Ishikawa (cell line): ENCODE measurements around the gene LRBA.

Experiments used
- CEBPB ChIP-seq: IDR thresholded peaks from 2 replicates; pipeline ENCODE4 v1.6.1; 2012
- CREB1 ChIP-seq: IDR thresholded peaks from 2 replicates; pipeline ENCODE4 v1.6.1; 2012; ENCODE audit warnings: low read depth
- EGR1 ChIP-seq: IDR thresholded peaks from 2 replicates; pipeline ENCODE4 v1.6.1; 2012
- EP300 ChIP-seq: IDR thresholded peaks from 2 replicates; pipeline ENCODE4 v1.6.1; 2012; ENCODE audit warnings: borderline replicate concordance
- FOXM1 ChIP-seq: IDR thresholded peaks from 2 replicates; pipeline ENCODE4 v1.6.1; 2012; ENCODE audit warnings: low read depth, borderline replicate concordance
- NFIC ChIP-seq: IDR thresholded peaks from 2 replicates; pipeline ENCODE4 v1.6.1; 2012
- RAD21 ChIP-seq: IDR thresholded peaks from 2 replicates; pipeline ENCODE4 v1.6.1; 2012; ENCODE audit warnings: low read depth
- TAF1 ChIP-seq: IDR thresholded peaks from 2 replicates; pipeline ENCODE4 v1.6.1; 2012; ENCODE audit warnings: low read depth, mild to moderate bottlenecking
- TCF12 ChIP-seq: IDR thresholded peaks from 2 replicates; pipeline ENCODE4 v1.6.1; 2012; ENCODE audit warnings: low read depth
- YY1 ChIP-seq: IDR thresholded peaks from 2 replicates; pipeline ENCODE4 v1.6.1; 2012; ENCODE audit warnings: low read depth
- ZBTB7A ChIP-seq: IDR thresholded peaks from 2 replicates; pipeline ENCODE4 v1.6.1; 2012; ENCODE audit warnings: low read depth
- TF ChIP-seq, protein P1 (sequence below): IDR thresholded peaks from 2 replicates; pipeline ENCODE4 v1.6.1; 2012; ENCODE audit warnings: low read depth, mild to moderate bottlenecking
- TF ChIP-seq, protein P2 (sequence below): IDR thresholded peaks from 2 replicates; pipeline ENCODE4 v1.6.1; 2012

LRBA gene

DNA sequence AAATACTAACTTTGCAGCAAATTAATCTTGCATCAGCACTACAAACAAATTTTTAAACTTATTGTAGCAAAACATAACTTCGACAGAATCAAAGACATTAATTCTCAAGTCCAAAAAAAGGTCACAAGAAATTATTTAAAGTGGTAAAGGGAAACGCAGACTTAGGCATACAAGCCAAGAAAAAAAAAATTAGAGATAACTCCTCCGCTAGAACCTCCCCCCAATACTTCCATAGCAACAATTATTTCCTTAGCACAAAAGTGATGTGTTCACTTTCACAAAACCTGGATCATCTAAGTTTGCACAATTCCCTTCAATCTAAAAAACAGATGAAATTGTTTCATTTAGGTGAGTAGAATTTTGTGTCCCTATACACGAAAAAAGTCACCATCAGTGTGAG is 1.1 kb downstream of the LRBA start:
- no peak for TF ChIP-seq TAF1
- TF ChIP-seq CEBPB = no peak
- no peak for TF ChIP-seq YY1
- TF ChIP-seq, protein P1, sequence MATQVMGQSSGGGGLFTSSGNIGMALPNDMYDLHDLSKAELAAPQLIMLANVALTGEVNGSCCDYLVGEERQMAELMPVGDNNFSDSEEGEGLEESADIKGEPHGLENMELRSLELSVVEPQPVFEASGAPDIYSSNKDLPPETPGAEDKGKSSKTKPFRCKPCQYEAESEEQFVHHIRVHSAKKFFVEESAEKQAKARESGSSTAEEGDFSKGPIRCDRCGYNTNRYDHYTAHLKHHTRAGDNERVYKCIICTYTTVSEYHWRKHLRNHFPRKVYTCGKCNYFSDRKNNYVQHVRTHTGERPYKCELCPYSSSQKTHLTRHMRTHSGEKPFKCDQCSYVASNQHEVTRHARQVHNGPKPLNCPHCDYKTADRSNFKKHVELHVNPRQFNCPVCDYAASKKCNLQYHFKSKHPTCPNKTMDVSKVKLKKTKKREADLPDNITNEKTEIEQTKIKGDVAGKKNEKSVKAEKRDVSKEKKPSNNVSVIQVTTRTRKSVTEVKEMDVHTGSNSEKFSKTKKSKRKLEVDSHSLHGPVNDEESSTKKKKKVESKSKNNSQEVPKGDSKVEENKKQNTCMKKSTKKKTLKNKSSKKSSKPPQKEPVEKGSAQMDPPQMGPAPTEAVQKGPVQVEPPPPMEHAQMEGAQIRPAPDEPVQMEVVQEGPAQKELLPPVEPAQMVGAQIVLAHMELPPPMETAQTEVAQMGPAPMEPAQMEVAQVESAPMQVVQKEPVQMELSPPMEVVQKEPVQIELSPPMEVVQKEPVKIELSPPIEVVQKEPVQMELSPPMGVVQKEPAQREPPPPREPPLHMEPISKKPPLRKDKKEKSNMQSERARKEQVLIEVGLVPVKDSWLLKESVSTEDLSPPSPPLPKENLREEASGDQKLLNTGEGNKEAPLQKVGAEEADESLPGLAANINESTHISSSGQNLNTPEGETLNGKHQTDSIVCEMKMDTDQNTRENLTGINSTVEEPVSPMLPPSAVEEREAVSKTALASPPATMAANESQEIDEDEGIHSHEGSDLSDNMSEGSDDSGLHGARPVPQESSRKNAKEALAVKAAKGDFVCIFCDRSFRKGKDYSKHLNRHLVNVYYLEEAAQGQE = no peak
- no peak for TF ChIP-seq TCF12
- TF ChIP-seq RAD21 = no peak
- TF ChIP-seq ZBTB7A = no peak
- no peak for TF ChIP-seq EP300
- TF ChIP-seq EGR1 = no peak
- TF ChIP-seq CREB1 = no peak

DNA sequence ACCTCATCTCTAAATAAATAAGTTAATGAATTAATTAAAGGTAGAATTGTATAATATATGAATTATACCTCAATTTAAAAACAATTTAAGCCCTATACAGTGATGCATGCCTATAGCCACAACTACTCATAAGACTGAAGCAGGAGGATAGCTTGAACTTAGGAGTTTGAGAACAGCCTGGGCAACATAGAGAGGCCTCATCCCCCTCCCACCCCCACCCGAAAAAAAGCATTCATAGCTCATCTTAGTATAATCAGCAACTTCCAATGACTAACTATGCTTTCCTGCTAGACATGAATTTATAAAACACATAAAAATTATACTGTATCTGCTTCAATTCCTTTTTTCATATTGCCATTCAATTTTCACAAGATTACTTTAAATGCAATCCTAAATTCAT is 1.6 kb downstream of the LRBA start:
- TF ChIP-seq EP300 = no peak
- TF ChIP-seq, protein P1 = no peak

- TF ChIP-seq, protein P2, sequence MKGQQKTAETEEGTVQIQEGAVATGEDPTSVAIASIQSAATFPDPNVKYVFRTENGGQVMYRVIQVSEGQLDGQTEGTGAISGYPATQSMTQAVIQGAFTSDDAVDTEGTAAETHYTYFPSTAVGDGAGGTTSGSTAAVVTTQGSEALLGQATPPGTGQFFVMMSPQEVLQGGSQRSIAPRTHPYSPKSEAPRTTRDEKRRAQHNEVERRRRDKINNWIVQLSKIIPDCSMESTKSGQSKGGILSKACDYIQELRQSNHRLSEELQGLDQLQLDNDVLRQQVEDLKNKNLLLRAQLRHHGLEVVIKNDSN = no peak
- TF ChIP-seq EP300 (no peak), ZBTB7A (no peak), EGR1 (no peak), TAF1 (no peak), RAD21 (no peak)
- TF ChIP-seq, protein P1 = no peak
Measured at GRCh38 chr4:151012820-151013219, 2.3 kb downstream of the LRBA start.

DNA sequence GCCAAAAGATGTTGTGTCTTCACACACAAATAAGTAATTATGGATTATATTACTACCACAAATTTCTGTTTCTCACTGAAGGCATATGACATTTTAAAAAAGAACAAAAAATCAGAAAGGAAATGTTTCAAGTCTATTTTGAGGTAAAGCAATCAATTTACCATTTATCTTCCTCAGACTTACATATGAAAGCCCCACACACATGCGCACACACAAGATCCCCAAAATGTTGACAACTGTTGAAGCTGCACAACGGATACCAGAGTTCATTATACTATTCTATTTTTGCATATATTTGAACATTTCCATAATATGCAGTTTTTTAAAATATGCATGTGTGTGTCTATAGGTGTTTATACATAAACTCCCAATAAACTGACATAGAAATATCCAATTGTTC is 2.7 kb downstream of the LRBA start:
- no peak for TF ChIP-seq NFIC
- TF ChIP-seq TCF12 = no peak

DNA sequence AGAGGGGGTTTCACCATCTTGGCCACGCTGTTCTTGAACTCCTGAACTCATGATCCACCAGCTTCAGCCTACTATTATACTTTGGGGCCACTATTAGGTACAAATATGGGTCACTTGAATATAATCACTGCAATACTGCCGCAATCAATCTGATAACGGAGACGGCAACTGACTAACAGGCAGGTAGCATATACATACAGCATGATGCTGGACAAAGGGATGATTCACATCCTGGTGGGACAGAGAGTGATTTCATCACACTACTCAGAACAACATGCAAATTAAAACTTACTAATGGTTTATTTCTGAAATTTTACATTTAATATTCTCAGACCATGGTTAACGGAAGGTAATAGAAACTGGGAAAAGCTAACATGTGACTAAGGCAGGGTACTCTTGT is 10.9 kb downstream of the LRBA start:
- TF ChIP-seq ZBTB7A = no peak
- TF ChIP-seq CEBPB = no peak
- TF ChIP-seq TCF12 = no peak
- no peak for TF ChIP-seq EGR1
- TF ChIP-seq CREB1 = no peak
- TF ChIP-seq, protein P2 = no peak
- TF ChIP-seq, protein P1 = no peak
- TF ChIP-seq NFIC = no peak
- TF ChIP-seq FOXM1 = no peak
- TF ChIP-seq EP300 = no peak
- TF ChIP-seq RAD21 = no peak
